Measurements from ENCODE around the gene PITPNB.

DNA sequence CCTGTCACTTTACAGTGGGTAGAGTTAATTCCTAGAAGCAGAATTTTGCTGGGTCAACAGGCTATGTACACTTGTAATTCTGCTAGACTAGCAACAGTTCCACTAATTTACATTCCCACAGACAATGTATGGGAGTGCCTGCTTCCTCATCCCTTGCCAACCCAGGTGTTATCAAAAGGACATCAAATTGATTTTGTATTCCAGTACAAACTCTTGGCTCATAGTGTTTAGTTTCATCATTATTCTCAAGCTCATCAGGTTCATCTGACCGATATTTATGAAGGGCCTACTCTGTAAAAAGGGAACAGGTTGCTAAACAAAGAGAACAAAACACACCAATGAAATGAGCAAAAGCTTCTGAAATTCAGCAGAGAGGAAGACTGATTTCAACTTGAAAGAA is 30.7 kb downstream of the PITPNB start:
- TF ChIP-seq POLR2AphosphoS5 (IDR thresholded peaks at IDR 0.05; ENCODE audit: low read depth, low read length) (no peak), POLR2A (IDR thresholded peaks at IDR 0.05; ENCODE audit: low read depth, low read length) (no peak)
